WERI-Rb-1 (cell line): ENCODE data around the gene DMRT3.

Source experiments
- DNase-seq: peaks from one replicate; pipeline ENCODE4 v3.0.0-alpha.2; 2020
- H3K27ac ChIP-seq: fragments of 250-450 bp; sonication (Bioruptor Pico); 2 replicates; pipeline ENCODE4 v1.5.1; 2020; ENCODE audit warnings: mild to moderate bottlenecking, moderate library complexity
- H3K27me3 ChIP-seq: fragments of 250-450 bp; sonication (Bioruptor Pico); 2 replicates; pipeline ENCODE4 v1.5.1; 2021; ENCODE audit warnings: mild to moderate bottlenecking, low read depth, moderate library complexity; ENCODE audit not compliant: insufficient read depth, severe bottlenecking
- H3K36me3 ChIP-seq: fragments of 250-450 bp; sonication (Bioruptor Pico); 2 replicates; pipeline ENCODE4 v1.5.1; 2020; ENCODE audit warnings: mild to moderate bottlenecking, moderate library complexity
- H3K4me3 ChIP-seq: 2 replicates; pipeline ENCODE4 v1.5.1; 2011; ENCODE audit warnings: low read depth, mild to moderate bottlenecking, control low read depth, low read length
- H3K9me3 ChIP-seq: fragments of 250-450 bp; sonication (Bioruptor Pico); 2 replicates; pipeline ENCODE4 v1.5.1; 2021; ENCODE audit warnings: mild to moderate bottlenecking, moderate library complexity; ENCODE audit not compliant: severe bottlenecking
- CTCF ChIP-seq: IDR thresholded peaks from 2 replicates; pipeline ENCODE4 v1.5.1; 2011; ENCODE audit warnings: low read depth, mild to moderate bottlenecking, control low read depth, inconsistent platforms, low read length

The DMRT3 gene

GRCh38 chr9:973295-973834 lies 3.1 kb upstream of the DMRT3 start:
- no peak for DNase-seq
- no peak for TF ChIP-seq CTCF
- no peak overlapping the region for H3K27ac ChIP-seq
- peaks cover 25% of the 10 kb centered on the region for H3K27me3 ChIP-seq
- H3K4me3 ChIP-seq, result no peak overlapping the region
- H3K36me3 ChIP-seq, result no peaks in the 10 kb centered on the region
- peaks cover 5% of the 10 kb centered on the region for H3K9me3 ChIP-seq

GRCh38 chr9:974031-974995 lies 2.1 kb upstream of the DMRT3 start:
- no peak for DNase-seq

GRCh38 chr9:974996-975739 lies 1.3 kb upstream of the DMRT3 start:
- no peak for DNase-seq
- TF ChIP-seq CTCF, result no peak
- no peak overlapping the region for H3K4me3 ChIP-seq
- H3K9me3 ChIP-seq, result peaks cover 5% of the 10 kb centered on the region
- peaks cover 21% of the 10 kb centered on the region for H3K27me3 ChIP-seq
- H3K27ac ChIP-seq, result no peak overlapping the region
- H3K36me3 ChIP-seq, result no peaks in the 10 kb centered on the region

More at GRCh38 chr9:974031-974995, 2.1 kb upstream of the DMRT3 start:
- Histone ChIP-seq H3K9me3 (peaks cover 5% of the 10 kb centered on the region), H3K4me3 (no peak overlapping the region), H3K27ac (no peak overlapping the region), H3K27me3 (peaks cover 25% of the 10 kb centered on the region), H3K36me3 (no peaks in the 10 kb centered on the region)
- no peak for TF ChIP-seq CTCF

GRCh38 chr9:975740-976257 lies 656 bp upstream of the DMRT3 start:
- Histone ChIP-seq H3K9me3 (peaks cover 5% of the 10 kb centered on the region), H3K36me3 (no peaks in the 10 kb centered on the region), H3K27ac (no peak overlapping the region), H3K27me3 (peaks cover 15% of the 10 kb centered on the region), H3K4me3 (peak overlapping the region; percentile 54)
- TF ChIP-seq CTCF, result no peak
- no peak for DNase-seq

- Histone ChIP-seq H3K27me3 (peaks cover 15% of the 10 kb centered on the region), H3K4me3 (peak overlapping the region; percentile 54), H3K27ac (peak overlapping the region; percentile 69), H3K9me3 (no peaks in the 10 kb centered on the region), H3K36me3 (no peaks in the 10 kb centered on the region)
- TF ChIP-seq CTCF, result 0 out of 2 replicates have a peak, but pooled peaks have one; percentile 15
- peak; percentile 49 for DNase-seq
These were observed 735 bp downstream of the DMRT3 start for GRCh38 chr9:976943-977837.
